GM19372 (cell line): ENCODE data around the gene MYO1G.
A peak's percentile ranks its signal among the peaks of the same experiment; 100 is the strongest.
"Not testable (repeated sequence)": the region's sequence is repeated elsewhere in the genome, so short reads cannot be mapped to it uniquely, and the experiment has no call there.

Experiments used
- ATAC-seq: cut with Tn5 transposase; IDR thresholded peaks from one replicate; pipeline ENCODE4 v1.9.1; 2021; ENCODE audit warnings: mild to moderate bottlenecking, low read depth, moderate library complexity; ENCODE audit not compliant: unreplicated experiment

The MYO1G gene

GRCh38 chr7:44978511-44979366, at the start of gene MYO1G:
TSS of gene MYO1G (minus strand) at chr7:44979015. CDS start at chr7:44978961, 54 bp downstream.
- peak; percentile 53 for ATAC-seq

- no peak for ATAC-seq
Observed at GRCh38 chr7:45028138-45028919, 49.5 kb upstream of the MYO1G start.

GRCh38 chr7:45027774-45028114, 48.9 kb upstream of the MYO1G start:
- no peak for ATAC-seq

GRCh38 chr7:45026984-45027773, 48.4 kb upstream of the MYO1G start:
- ATAC-seq = no peak

- ATAC-seq = no peak
Observed at GRCh38 chr7:45026013-45026412, 47.2 kb upstream of the MYO1G start.

DNA sequence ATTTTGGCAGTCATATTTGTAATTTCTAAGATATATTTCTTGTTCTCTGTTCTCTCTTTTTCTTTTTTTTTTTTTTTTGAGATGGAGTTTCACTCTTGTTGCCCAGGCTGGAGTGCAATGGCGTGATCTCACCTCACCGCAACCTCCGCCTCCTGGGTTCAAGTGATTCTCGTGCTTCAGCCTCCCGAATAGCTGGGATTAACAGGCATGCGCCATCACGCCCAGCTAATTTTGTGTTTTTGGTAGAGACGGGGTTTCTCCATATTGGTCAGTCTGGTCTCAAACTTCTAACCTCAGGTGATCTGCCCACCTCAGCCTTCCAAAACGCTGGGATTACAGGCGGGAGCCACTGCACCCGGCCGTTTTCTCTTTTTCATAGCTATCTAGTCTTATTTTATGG, 46.7 kb upstream of the MYO1G start:
- not testable (repeated sequence) for ATAC-seq

DNA sequence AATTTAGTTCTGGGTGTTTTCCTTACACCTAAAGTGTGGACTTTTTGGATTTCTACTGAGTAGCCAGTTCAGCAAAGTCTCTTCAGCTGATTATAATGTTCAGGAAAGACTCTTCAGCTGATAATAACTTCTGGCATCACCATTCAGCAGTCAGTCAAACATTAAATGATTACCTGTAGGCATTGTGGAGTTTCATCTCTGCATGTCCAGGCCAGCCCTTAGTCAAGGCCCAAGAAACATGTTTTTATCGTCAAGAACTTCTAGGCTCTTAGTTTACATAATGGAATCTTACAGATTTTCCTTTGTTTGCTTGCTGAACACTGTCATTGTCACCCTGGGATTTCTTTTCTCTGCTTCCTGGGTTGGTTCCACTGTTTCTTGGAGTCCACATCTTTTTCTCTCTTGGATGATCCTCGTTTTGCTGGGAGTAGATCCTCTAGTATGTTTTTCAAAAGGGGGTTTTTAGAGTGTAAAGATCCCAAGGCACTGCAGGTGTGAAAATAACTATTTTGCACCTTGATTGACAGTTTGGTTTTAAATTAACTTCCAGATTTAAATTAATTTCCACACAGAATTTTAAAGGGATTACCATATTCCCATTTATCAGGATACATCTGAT, 45.4 kb upstream of the MYO1G start:
- ATAC-seq = no peak

DNA sequence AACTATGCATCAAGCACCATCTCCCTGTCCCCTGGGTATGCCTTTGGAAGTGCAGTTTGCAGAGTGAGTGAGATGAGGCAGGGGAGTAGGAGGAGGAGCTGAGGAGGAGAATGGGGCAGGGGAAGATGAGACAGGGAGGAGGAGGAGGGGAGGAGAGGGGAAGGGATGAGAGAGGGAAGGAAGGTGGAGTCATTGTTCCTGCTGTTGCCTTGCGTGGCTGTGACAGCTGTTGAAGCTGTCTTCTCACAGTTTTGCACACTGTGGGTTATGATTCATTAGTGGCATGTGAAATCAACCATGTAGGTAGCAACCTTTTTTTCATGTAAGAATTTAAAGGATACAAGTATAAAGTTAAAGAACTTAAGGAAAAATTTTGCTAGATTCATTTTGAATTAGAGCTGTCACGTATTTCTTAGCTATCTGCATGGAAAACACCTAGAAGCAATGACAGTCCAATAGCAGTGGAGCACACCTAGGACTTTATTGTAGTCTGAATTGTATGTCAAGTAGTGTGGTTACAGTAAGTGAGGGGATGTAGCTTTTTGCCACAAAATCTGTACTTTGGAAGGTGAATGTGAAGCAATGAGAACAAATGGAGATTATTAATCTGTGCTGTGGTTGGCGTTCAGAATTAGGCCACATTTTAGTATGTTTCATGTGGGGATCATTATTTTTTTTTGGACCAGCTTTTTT, 42.9 kb upstream of the MYO1G start:
- ATAC-seq = peak; percentile 53

DNA sequence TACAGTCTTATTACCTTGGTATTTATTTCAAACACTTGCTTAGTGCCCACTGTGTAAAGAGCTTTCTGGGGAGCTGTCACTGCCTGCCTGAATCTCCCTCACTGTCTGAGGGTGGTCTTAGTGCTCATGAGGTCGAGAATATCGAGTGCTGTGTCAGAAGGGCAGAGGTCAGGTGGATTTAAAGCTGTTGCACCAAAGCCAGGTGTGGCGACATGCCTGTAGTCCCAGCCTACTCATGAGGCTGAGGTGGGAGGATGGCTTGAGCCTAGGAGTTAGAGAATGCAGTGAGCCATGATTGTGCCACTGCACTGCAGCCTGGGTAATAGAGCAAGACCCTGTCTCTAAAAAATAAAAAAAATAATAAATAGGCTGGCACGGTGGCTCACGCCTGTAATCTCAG, 42.1 kb upstream of the MYO1G start:
- ATAC-seq = no peak

- no peak for ATAC-seq
Observed at GRCh38 chr7:45017253-45017652, 38.4 kb upstream of the MYO1G start.

DNA sequence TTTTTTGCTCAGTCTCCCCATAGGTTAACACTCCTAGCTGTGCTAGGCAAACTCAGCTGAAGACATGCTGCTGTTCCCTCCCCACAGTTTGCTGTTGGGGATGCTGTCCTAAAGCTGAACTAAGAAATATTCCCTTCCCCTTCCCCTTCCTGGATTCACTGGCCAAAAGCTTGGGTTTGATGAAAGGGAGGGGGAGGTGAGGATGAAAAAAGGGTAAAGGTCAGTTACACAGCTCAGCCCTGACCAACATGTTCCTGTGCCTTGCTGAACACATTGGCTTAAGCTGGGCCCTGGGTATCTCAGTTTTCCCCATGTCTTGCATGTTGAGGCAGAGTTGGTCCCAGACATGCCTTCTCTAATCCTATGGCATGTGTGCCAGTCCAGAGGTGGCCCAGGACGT, 36.5 kb upstream of the MYO1G start:
- no peak for ATAC-seq

DNA sequence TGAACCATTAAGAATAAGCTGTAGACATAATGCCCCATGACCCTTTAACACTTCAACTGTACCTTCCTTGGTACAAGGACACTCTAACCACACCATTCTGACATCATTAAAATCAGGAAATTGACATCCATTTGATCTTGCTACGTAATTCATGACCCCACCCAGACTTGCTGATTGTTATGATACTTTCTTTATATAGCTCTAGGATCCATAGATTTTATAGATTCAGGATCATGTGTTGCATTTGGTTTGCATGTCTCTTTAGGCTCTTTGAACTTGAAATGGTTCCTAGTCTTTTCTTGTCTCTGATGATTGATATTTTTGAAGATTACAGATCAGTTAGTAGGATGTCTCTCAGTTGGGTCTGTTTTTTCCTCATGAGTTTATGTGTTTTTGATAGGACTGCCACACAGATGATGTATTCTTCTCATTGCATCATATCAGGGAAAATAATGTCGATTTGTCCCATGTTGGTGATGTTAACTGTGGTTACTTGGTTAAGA, 34.7 kb upstream of the MYO1G start:
- ATAC-seq = no peak

DNA sequence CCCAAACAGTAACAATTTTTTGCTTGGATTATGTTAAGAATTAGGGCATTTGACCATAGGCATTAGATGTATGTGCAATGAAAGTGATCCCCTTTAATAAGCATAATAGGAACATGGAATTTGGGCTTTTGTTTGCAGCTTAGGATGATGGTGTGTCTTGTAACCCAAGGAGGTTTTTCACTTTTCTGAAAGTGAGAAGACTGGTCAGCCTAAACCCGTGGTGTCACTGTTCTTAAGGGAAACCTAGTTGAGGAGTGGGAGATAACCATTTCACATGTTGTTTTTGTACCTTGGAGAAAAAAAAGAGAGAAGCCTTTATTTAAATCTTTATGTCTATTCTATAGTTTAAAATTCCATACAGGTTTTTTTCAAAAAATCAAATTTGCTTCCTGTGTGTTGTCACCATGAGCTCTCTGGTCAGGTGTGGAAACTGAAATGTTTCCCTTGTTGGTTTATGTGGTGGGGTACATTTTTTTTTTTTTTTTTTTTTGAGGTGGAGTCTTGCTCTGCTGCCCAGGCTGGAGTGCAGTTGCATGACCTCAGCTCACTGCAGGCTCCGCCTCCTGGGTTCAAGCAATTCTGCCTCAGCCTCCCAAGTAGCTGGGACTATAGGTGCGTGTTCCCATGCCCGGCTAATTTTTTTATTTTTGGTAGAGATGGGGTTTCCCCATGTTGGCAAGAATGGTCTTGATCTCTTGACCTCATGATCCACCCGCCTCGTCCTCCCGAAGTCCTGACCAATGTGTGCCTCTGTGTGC, 28.9 kb upstream of the MYO1G start:
- peak; percentile 62 for ATAC-seq

DNA sequence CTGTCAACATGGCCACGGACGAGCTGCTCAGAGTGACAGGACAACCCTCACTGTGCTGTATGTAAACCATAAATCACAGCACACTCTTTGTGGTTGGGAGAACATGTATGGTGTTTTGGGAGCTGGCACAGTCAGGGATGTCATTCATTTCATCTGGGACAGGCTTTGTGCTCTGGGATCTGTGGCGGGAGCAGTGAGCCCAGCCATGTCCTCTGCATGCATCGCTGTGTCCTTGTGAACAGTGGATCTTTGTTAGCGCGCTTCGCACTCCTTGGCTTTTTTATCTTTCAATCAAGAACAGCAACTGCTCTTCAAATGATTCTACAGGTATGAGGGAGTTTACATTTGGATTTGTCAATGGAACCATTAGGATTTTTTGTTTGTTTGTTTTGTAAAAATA, 28.3 kb upstream of the MYO1G start:
- no peak for ATAC-seq

GRCh38 chr7:45003789-45004188, 25.0 kb upstream of the MYO1G start:
- no peak for ATAC-seq

- no peak for ATAC-seq
Observed at GRCh38 chr7:45001826-45002225, 23.0 kb upstream of the MYO1G start.

DNA sequence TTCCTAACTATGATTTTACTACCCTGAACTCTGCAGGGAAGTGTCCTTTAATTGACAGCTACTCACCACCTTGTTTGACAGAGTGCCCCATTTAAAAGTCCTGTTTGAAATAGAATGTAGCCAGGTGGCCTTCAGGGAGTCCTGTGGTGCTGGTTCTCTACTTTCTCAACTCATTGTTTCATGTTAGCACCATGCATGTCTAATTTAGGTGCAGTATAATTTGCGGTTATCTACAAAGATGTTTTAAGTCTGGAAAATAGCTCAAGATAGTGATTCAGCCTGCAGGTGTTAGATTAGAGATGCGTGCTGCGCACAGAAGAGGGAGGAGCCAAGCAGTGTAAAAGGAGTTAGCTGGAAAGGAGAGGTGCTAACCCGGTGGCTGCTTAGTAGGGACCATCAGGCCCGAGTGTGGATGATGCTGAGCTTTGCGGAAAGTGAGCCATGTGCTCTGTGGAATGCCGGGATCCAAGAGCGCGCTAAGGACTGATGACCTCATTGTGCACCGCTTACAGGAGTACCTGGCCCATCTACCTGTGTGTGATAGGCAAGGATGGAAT, 22.4 kb upstream of the MYO1G start:
- ATAC-seq = no peak

DNA sequence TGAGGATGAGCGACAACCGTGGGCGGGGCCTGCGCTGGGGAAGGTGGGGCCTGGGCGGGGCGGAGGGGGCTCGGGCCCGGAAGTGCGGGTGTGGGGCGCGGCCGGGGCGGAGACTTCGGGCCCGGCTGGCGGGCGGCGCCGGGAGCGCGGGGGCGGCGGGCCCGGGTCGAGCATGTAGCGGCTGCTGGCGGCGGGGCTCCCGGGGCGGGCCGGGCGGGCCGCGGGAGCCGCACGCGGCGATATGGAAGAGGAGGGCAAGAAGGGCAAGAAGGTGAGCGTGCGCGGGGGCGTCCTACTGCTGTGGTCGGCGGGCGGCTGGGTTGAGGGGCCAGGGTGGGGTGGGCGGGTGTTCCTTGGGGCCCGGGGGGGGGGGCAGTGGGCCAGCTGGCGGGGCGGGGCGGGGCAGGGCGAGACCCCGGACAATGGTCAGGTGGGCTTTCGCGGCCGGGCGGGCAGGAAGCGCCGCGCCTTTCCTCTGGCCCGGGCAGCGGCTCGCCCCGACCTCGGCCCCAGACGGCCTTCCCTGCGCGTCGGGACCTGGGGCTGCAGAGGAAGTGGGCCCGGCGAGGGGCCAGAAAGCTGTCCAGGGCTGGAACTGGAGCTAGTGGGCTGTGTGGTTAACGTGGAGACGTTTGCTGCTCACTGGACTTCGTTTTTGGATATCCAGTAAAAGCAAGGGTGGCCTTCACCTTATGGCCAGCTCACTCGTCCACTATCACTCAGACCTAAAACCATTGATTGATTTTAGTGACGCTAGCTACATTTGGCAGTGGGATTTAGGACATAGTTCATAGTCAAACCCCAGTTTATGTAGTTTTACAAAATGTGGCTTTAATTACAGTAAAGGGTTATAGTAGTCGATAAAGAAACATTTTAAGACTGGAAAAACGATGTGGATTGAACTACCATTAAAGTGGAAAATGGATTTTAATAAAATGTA, 21.5 kb upstream of the MYO1G start, which contains the start of gene CCM2:
Gene CCM2 (plus strand): TSS at position 109 of the 940 bp plus-strand sequence. CDS start 133 bp downstream, at position 242.
- no peak for ATAC-seq
